SK-N-SH treated with all-trans-retinoic acid at 6 μM for 48 hours (cell line): ENCODE results near the gene IFI27L1.

Source experiments
- ATAC-seq: fragments of 200-7000 bp; cut with Tn5 transposase; 3 replicates; pipeline ENCODE4 v1.9.1; 2020; ENCODE audit warnings: mild to moderate bottlenecking, moderate library complexity
- ARNTL ChIP-seq: fragments of 450-650 bp; formaldehyde crosslinking; IDR thresholded peaks from 2 replicates; pipeline ENCODE4 v1.5.0; 2020; ENCODE audit warnings: low read depth, mild to moderate bottlenecking, moderate library complexity, borderline replicate concordance
- BACH2 ChIP-seq: fragments of 250-450 bp; sonication (Bioruptor Pico); IDR thresholded peaks from 2 replicates; pipeline ENCODE4 v1.9.0; 2021; ENCODE audit warnings: mild to moderate bottlenecking, borderline replicate concordance
- CSDC2 ChIP-seq: fragments of 250-450 bp; sonication (Bioruptor Pico); IDR thresholded peaks from 2 replicates; pipeline ENCODE4 v1.5.0; 2020; ENCODE audit warnings: mild to moderate bottlenecking, moderate library complexity
- ESRRG ChIP-seq: fragments of 250-450 bp; sonication (Bioruptor Pico); IDR thresholded peaks from 2 replicates; pipeline ENCODE4 v1.6.1; 2021; ENCODE audit warnings: mild to moderate bottlenecking
- GLIS3 ChIP-seq: fragments of 250-450 bp; sonication (Bioruptor Pico); IDR thresholded peaks from 2 replicates; pipeline ENCODE4 v1.5.0; 2020; ENCODE audit warnings: mild to moderate bottlenecking, moderate library complexity
- ISL1 ChIP-seq: fragments of 250-450 bp; sonication (Bioruptor Pico); IDR thresholded peaks from 2 replicates; pipeline ENCODE4 v2.1.2; 2022; ENCODE audit warnings: mild to moderate bottlenecking, moderate library complexity
- RARB ChIP-seq: fragments of 250-450 bp; sonication (Bioruptor Pico); IDR thresholded peaks from 2 replicates; pipeline ENCODE4 v1.8.0; 2021; ENCODE audit warnings: mild to moderate bottlenecking, moderate library complexity
- SNAI2 ChIP-seq: fragments of 250-450 bp; sonication (Bioruptor Pico); IDR thresholded peaks from 2 replicates; pipeline ENCODE4 v1.5.0; 2020; ENCODE audit warnings: mild to moderate bottlenecking, moderate library complexity
- TCF4 ChIP-seq: fragments of 250-450 bp; sonication (Bioruptor Pico); IDR thresholded peaks from 2 replicates; pipeline ENCODE4 v1.8.0; 2021; ENCODE audit warnings: mild to moderate bottlenecking, moderate library complexity, borderline replicate concordance
- TOX ChIP-seq: fragments of 250-450 bp; sonication (Bioruptor Pico); IDR thresholded peaks from 2 replicates; pipeline ENCODE4 v1.8.0; 2021; ENCODE audit warnings: mild to moderate bottlenecking, moderate library complexity, borderline replicate concordance
- ZC3H10 ChIP-seq: fragments of 250-450 bp; sonication (Bioruptor Pico); IDR thresholded peaks from 2 replicates; pipeline ENCODE4 v1.5.1; 2021; ENCODE audit warnings: mild to moderate bottlenecking, moderate library complexity
- ZFP3 ChIP-seq: fragments of 250-450 bp; sonication (Bioruptor Pico); IDR thresholded peaks from 2 replicates; pipeline ENCODE4 v1.5.0; 2020; ENCODE audit warnings: mild to moderate bottlenecking, moderate library complexity
- ZFP30 ChIP-seq: fragments of 450-650 bp; formaldehyde crosslinking; IDR thresholded peaks from 2 replicates; pipeline ENCODE4 v1.5.0; 2022; ENCODE audit warnings: mild to moderate bottlenecking, moderate library complexity
- ZNF8 ChIP-seq: fragments of 450-650 bp; formaldehyde crosslinking; IDR thresholded peaks from 2 replicates; pipeline ENCODE4 v1.5.0; 2020; ENCODE audit warnings: mild to moderate bottlenecking, moderate library complexity
- TF ChIP-seq, protein P1 (sequence below): fragments of 250-450 bp; sonication (Bioruptor Pico); IDR thresholded peaks from 2 replicates; pipeline ENCODE4 v1.5.0; 2020; ENCODE audit warnings: mild to moderate bottlenecking, moderate library complexity
- TF ChIP-seq, protein P2 (sequence below): fragments of 250-450 bp; sonication (Bioruptor Pico); IDR thresholded peaks from 2 replicates; pipeline ENCODE4 v1.5.1; 2020; ENCODE audit warnings: low read depth, mild to moderate bottlenecking, moderate library complexity
- TF ChIP-seq, protein P3 (sequence below): fragments of 250-450 bp; sonication (Bioruptor Pico); IDR thresholded peaks from 2 replicates; pipeline ENCODE4 v1.8.0; 2020; ENCODE audit warnings: mild to moderate bottlenecking, moderate library complexity, borderline replicate concordance
- TF ChIP-seq, protein P4 (sequence below): fragments of 250-450 bp; sonication (Bioruptor Pico); IDR thresholded peaks from 2 replicates; pipeline ENCODE4 v1.8.0; 2021; ENCODE audit warnings: low read depth, mild to moderate bottlenecking, moderate library complexity, borderline replicate concordance
- TF ChIP-seq, protein P5 (sequence below): fragments of 250-450 bp; sonication (Bioruptor Pico); IDR thresholded peaks from 2 replicates; pipeline ENCODE4 v1.5.1; 2021; ENCODE audit warnings: mild to moderate bottlenecking, moderate library complexity

The IFI27L1 gene

DNA sequence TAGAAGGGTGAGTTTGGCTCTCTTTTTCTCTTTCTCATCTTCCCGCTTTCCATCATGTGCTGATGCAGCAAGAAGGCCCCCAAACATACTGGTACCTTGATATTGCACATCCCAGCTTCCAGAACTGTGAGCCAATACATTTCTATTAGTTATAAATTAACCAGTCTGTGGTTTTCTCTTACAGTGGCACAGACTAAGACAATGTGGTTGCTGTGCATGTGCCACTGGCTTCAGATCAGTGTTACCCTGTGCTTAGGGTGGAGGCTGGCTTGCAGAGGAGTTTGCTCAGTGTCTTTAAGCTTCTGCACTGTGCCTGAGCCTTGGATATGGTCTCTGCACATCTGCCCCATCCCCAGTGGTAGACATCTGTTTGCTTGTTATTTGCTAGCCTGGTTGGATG is 42.8 kb downstream of the IFI27L1 start:
- no peak for ATAC-seq
- TF ChIP-seq SNAI2 (CRISPR knock-in tag) = no peak
- TF ChIP-seq ISL1 (CRISPR knock-in tag) = no peak
- no peak for TF ChIP-seq RARB (CRISPR knock-in tag)
- TF ChIP-seq, protein P1, sequence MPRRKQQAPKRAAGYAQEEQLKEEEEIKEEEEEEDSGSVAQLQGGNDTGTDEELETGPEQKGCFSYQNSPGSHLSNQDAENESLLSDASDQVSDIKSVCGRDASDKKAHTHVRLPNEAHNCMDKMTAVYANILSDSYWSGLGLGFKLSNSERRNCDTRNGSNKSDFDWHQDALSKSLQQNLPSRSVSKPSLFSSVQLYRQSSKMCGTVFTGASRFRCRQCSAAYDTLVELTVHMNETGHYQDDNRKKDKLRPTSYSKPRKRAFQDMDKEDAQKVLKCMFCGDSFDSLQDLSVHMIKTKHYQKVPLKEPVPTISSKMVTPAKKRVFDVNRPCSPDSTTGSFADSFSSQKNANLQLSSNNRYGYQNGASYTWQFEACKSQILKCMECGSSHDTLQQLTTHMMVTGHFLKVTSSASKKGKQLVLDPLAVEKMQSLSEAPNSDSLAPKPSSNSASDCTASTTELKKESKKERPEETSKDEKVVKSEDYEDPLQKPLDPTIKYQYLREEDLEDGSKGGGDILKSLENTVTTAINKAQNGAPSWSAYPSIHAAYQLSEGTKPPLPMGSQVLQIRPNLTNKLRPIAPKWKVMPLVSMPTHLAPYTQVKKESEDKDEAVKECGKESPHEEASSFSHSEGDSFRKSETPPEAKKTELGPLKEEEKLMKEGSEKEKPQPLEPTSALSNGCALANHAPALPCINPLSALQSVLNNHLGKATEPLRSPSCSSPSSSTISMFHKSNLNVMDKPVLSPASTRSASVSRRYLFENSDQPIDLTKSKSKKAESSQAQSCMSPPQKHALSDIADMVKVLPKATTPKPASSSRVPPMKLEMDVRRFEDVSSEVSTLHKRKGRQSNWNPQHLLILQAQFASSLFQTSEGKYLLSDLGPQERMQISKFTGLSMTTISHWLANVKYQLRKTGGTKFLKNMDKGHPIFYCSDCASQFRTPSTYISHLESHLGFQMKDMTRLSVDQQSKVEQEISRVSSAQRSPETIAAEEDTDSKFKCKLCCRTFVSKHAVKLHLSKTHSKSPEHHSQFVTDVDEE = no peak
- TF ChIP-seq GLIS3 (CRISPR knock-in tag) = no peak

DNA sequence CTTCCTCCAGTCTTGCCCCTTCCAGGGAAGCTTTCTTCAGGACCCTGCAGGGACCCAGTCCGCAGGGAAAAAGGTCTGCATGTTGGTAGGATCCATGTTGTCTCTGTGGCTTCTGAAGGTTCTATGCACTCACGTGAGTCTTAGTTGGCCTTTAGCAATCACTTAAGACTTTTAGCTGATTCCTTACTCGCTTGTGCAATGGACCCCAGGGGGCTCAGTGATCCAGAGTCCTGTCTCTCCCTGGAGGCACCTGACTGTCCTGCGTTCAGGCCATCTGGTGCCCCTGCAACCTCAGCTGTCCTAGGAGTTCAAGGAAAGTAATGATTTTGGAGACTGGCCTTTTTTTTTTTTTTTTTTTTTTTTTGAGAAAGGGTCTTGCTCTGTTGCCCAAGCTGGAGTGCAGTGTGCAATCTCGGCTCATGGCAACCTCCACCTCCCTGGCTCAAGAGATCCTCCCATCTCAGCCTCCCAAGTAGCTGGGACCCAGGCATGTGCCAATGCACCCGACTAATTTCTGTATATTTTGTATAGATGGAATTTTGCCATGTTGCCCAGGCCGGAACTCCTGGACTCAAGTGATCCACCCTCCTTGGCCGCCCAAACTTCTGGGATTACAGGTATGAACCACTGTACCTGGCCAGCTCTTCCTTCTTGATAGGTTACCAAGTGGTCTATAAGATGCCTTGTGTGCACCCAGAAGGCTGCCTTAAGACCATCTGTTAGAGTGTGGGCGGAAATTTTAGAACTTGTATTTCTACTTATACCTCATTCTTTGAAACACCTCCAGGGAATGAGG is 43.7 kb downstream of the IFI27L1 start:
- TF ChIP-seq CSDC2 (no peak), ARNTL (no peak), ESRRG (CRISPR knock-in tag) (no peak), ZFP30 (CRISPR knock-in tag) (no peak), TCF4 (CRISPR knock-in tag) (no peak), RARB (CRISPR knock-in tag) (no peak), ZNF8 (no peak), ZFP3 (CRISPR knock-in tag) (no peak), GLIS3 (CRISPR knock-in tag) (no peak), BACH2 (CRISPR knock-in tag) (no peak), ISL1 (CRISPR knock-in tag) (no peak)
- TF ChIP-seq, protein P2, sequence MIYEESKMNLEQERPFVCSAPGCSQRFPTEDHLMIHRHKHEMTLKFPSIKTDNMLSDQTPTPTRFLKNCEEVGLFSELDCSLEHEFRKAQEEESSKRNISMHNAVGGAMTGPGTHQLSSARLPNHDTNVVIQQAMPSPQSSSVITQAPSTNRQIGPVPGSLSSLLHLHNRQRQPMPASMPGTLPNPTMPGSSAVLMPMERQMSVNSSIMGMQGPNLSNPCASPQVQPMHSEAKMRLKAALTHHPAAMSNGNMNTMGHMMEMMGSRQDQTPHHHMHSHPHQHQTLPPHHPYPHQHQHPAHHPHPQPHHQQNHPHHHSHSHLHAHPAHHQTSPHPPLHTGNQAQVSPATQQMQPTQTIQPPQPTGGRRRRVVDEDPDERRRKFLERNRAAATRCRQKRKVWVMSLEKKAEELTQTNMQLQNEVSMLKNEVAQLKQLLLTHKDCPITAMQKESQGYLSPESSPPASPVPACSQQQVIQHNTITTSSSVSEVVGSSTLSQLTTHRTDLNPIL (CRISPR knock-in tag) = no peak
- TF ChIP-seq, protein P1 = no peak
- TF ChIP-seq, protein P3, sequence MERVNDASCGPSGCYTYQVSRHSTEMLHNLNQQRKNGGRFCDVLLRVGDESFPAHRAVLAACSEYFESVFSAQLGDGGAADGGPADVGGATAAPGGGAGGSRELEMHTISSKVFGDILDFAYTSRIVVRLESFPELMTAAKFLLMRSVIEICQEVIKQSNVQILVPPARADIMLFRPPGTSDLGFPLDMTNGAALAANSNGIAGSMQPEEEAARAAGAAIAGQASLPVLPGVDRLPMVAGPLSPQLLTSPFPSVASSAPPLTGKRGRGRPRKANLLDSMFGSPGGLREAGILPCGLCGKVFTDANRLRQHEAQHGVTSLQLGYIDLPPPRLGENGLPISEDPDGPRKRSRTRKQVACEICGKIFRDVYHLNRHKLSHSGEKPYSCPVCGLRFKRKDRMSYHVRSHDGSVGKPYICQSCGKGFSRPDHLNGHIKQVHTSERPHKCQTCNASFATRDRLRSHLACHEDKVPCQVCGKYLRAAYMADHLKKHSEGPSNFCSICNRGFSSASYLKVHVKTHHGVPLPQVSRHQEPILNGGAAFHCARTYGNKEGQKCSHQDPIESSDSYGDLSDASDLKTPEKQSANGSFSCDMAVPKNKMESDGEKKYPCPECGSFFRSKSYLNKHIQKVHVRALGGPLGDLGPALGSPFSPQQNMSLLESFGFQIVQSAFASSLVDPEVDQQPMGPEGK (CRISPR knock-in tag) = no peak
- TF ChIP-seq, protein P4, sequence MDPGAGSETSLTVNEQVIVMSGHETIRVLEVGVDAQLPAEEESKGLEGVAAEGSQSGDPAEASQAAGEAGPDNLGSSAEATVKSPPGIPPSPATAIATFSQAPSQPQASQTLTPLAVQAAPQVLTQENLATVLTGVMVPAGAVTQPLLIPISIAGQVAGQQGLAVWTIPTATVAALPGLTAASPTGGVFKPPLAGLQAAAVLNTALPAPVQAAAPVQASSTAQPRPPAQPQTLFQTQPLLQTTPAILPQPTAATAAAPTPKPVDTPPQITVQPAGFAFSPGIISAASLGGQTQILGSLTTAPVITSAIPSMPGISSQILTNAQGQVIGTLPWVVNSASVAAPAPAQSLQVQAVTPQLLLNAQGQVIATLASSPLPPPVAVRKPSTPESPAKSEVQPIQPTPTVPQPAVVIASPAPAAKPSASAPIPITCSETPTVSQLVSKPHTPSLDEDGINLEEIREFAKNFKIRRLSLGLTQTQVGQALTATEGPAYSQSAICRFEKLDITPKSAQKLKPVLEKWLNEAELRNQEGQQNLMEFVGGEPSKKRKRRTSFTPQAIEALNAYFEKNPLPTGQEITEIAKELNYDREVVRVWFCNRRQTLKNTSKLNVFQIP (CRISPR knock-in tag) = no peak
- no peak for ATAC-seq

DNA sequence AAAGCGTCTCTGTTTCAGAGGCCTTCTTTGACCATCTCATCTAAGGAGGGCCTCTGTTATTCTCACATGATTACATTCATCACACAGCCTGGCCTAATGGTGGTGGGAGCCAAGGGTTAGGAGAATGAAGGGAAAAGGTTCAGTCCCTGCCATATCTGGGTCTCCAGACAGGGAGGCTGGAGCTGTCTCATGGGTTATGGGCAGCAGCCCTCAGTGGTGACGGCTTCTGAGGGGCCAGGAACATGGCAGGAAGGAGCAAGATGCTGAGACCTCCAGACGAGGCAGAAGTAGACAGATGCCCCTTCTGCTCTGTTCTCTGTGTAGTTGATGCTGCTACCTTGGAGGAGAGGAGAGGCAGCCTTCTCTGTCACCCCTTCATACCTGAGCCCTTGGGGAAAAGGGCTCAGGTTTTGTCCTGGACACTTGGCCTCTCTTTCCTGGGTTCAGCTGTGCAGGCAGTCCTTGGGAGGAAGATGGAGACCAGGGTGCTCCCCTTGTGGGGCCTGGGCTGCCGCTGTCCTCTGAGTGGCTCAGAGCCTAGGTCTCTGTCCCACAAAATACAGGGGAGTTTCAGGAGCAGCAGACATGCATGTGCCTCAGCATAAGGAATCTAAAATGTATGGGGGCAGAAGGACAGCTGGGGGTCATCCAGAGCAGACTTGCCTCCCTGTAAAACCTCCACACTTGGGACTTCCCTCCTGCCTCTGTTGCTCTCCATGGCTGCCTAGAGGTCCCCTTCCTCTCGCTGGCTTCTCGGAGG is 44.7 kb downstream of the IFI27L1 start:
- no peak for ATAC-seq
- TF ChIP-seq BACH2 (CRISPR knock-in tag) (no peak), ZFP3 (CRISPR knock-in tag) (no peak), SNAI2 (CRISPR knock-in tag) (no peak), TOX (CRISPR knock-in tag) (no peak), GLIS3 (CRISPR knock-in tag) (no peak), ZC3H10 (CRISPR knock-in tag) (no peak)
- TF ChIP-seq, protein P5, sequence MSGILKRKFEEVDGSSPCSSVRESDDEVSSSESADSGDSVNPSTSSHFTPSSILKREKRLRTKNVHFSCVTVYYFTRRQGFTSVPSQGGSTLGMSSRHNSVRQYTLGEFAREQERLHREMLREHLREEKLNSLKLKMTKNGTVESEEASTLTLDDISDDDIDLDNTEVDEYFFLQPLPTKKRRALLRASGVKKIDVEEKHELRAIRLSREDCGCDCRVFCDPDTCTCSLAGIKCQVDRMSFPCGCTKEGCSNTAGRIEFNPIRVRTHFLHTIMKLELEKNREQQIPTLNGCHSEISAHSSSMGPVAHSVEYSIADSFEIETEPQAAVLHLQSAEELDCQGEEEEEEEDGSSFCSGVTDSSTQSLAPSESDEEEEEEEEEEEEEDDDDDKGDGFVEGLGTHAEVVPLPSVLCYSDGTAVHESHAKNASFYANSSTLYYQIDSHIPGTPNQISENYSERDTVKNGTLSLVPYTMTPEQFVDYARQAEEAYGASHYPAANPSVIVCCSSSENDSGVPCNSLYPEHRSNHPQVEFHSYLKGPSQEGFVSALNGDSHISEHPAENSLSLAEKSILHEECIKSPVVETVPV (CRISPR knock-in tag) = no peak
- TF ChIP-seq, protein P1 = no peak
